Endodermal cell (in vitro differentiated cells): ENCODE results near the gene CARD11. TPM values are rescaled to one million over a fixed set of nuclear protein-coding genes. Genes with fewer than 3 reads are reported as not detected.

Experiments
- DNase-seq: peaks from one replicate; pipeline ENCODE4 v3.0.0-alpha.2; 2017
- H3K27ac ChIP-seq: 2 replicates; pipeline ENCODE4 v1.5.1; 2013; ENCODE audit warnings: mild to moderate bottlenecking, low read depth, low read length, moderate library complexity
- H3K27me3 ChIP-seq: 2 replicates; pipeline ENCODE4 v1.6.1; 2013; ENCODE audit warnings: mild to moderate bottlenecking, low read length, moderate library complexity; ENCODE audit not compliant: insufficient read depth, control insufficient read depth, poor library complexity, severe bottlenecking
- H3K36me3 ChIP-seq: 2 replicates; pipeline ENCODE4 v1.7.0; 2013; ENCODE audit warnings: mild to moderate bottlenecking, low read length, moderate library complexity; ENCODE audit not compliant: control insufficient read depth, insufficient read depth
- H3K4me1 ChIP-seq: one replicate; pipeline ENCODE4 v1.7.0; 2013; ENCODE audit warnings: low read length; ENCODE audit not compliant: control insufficient read depth, insufficient read depth
- H3K4me3 ChIP-seq: 2 replicates; pipeline ENCODE4 v1.5.1; 2013; ENCODE audit warnings: mild to moderate bottlenecking, low read length, moderate library complexity
- H3K9ac ChIP-seq: 2 replicates; pipeline ENCODE4 v1.6.1; 2013; ENCODE audit warnings: mild to moderate bottlenecking, low read length, moderate library complexity; ENCODE audit not compliant: poor library complexity, severe bottlenecking; ENCODE audit errors: extremely low read depth
- H3K9me3 ChIP-seq: 2 replicates; pipeline ENCODE4 v1.6.1; 2013; ENCODE audit warnings: mild to moderate bottlenecking, low read length, moderate library complexity; ENCODE audit not compliant: control insufficient read depth
- H3K27ac Mint-ChIP-seq: 2 replicates; pipeline ENCODE4 v1.8.0; 2020; ENCODE audit warnings: mixed read lengths
- H3K27me3 Mint-ChIP-seq: 2 replicates; pipeline ENCODE4 v1.8.0; 2021; ENCODE audit warnings: mild to moderate bottlenecking, mixed read lengths; ENCODE audit not compliant: insufficient read depth
- H3K36me3 Mint-ChIP-seq: 2 replicates; pipeline ENCODE4 v1.8.0; 2020; ENCODE audit warnings: low read depth, mixed read lengths
- H3K4me1 Mint-ChIP-seq: 2 replicates; pipeline ENCODE4 v1.8.0; 2020; ENCODE audit warnings: mixed read lengths
- H3K4me3 Mint-ChIP-seq: 2 replicates; pipeline ENCODE4 v1.8.0; 2020; ENCODE audit warnings: mild to moderate bottlenecking, moderate library complexity, mixed read lengths
- H3K9me3 Mint-ChIP-seq: 2 replicates; pipeline ENCODE4 v1.8.0; 2020; ENCODE audit warnings: mild to moderate bottlenecking, mixed read lengths
- CTCF ChIP-seq: fragments of 200-600 bp; sonication (generic); conservative IDR thresholded peaks from 2 replicates; pipeline ENCODE4 v1.5.0; 2021; ENCODE audit warnings: antibody characterized with exemption, mild to moderate bottlenecking
- WGBS, 2 experiments: methylation state at CpG; one replicate each; pipeline versions ENCODE4 v1.1.5 to v1.1.7; 2013; ENCODE audit warnings: missing lambda C conversion rate in 2 of 2, mixed read lengths in 1 of 2; ENCODE audit not compliant: insufficient coverage in 1 of 2, insufficient read length in 1 of 2; 5-methylcytosine and 5-hydroxymethylcytosine counted together
- total RNA-seq, 2 donors: library from RNA; stranded (reverse); fragmentation: NEBNext Ultra II Directional in 1 of 2; extraction: Animal tissue kit (Norgen Biotek cat#: 25700) in 1 of 2; gene quantifications; 2 replicates in 1 of 2; 3 replicates in 1 of 2; pipeline ENCODE4 v1.2.1, GENCODE V29; 2021

Gene CARD11
- total RNA-seq, 2 donors from 2014 or later, result 7.2 to 10.8 TPM

GRCh38 chr7:2863461-2864066, 180.1 kb downstream of the CARD11 start:
- H3K27me3 Mint-ChIP-seq, result no peaks in the 10 kb centered on the region
- H3K36me3 Mint-ChIP-seq, result no peaks in the 10 kb centered on the region
- peak overlapping the region; percentile 60 for H3K27ac ChIP-seq
- H3K9ac ChIP-seq, result no peak overlapping the region
- 62 to 74% methylated on average over 12 to 18 of the region's 18 CpGs for WGBS, 2 experiments
- no peaks in the 10 kb centered on the region for H3K27me3 ChIP-seq
- no peaks in the 10 kb centered on the region for H3K9me3 Mint-ChIP-seq
- H3K27ac Mint-ChIP-seq, result peak overlapping the region; percentile 81
- no peaks in the 10 kb centered on the region for H3K36me3 ChIP-seq
- H3K4me1 Mint-ChIP-seq, result peaks cover 9% of the 10 kb centered on the region
- no peak for TF ChIP-seq CTCF
- peak; percentile 82 for DNase-seq
- H3K4me1 ChIP-seq, result no peaks in the 10 kb centered on the region
- H3K4me3 Mint-ChIP-seq, result no peak overlapping the region
- no peaks in the 10 kb centered on the region for H3K9me3 ChIP-seq
- H3K4me3 ChIP-seq, result no peak overlapping the region

- Mint-ChIP-seq H3K9me3 (no peaks in the 10 kb centered on the region), H3K36me3 (no peaks in the 10 kb centered on the region), H3K4me3 (no peak overlapping the region), H3K4me1 (peaks cover 9% of the 10 kb centered on the region), H3K27ac (peak overlapping the region; percentile 81), H3K27me3 (peaks cover 2% of the 10 kb centered on the region)
- no peak overlapping the region for H3K27ac ChIP-seq
- H3K9ac ChIP-seq, result no peak overlapping the region
- no peaks in the 10 kb centered on the region for H3K27me3 ChIP-seq
- no peaks in the 10 kb centered on the region for H3K4me1 ChIP-seq
- no peak for TF ChIP-seq CTCF
- peak; percentile 72 for DNase-seq
- WGBS, 2 experiments, result 91 to 93% methylated on average over 11 to 22 of the region's 22 CpGs
- no peaks in the 10 kb centered on the region for H3K9me3 ChIP-seq
- no peaks in the 10 kb centered on the region for H3K36me3 ChIP-seq
- no peak overlapping the region for H3K4me3 ChIP-seq
Observed at GRCh38 chr7:2862831-2863361, 180.8 kb downstream of the CARD11 start.

- no peaks in the 10 kb centered on the region for H3K9me3 ChIP-seq
- H3K27ac ChIP-seq, result no peak overlapping the region
- TF ChIP-seq CTCF, result no peak
- no peaks in the 10 kb centered on the region for H3K36me3 Mint-ChIP-seq
- no peaks in the 10 kb centered on the region for H3K4me1 ChIP-seq
- H3K4me3 ChIP-seq, result no peak overlapping the region
- H3K4me1 Mint-ChIP-seq, result peaks cover 9% of the 10 kb centered on the region
- H3K9me3 Mint-ChIP-seq, result no peaks in the 10 kb centered on the region
- H3K4me3 Mint-ChIP-seq, result no peak overlapping the region
- 94 to 100% methylated on average over 2 to 4 of the region's 4 CpGs for WGBS, 2 experiments
- no peak for DNase-seq
- H3K27me3 ChIP-seq, result no peaks in the 10 kb centered on the region
- H3K9ac ChIP-seq, result no peak overlapping the region
- H3K27ac Mint-ChIP-seq, result no peak overlapping the region
- peaks cover 2% of the 10 kb centered on the region for H3K27me3 Mint-ChIP-seq
- no peaks in the 10 kb centered on the region for H3K36me3 ChIP-seq
Observed at GRCh38 chr7:2861509-2861908, 182.2 kb downstream of the CARD11 start.
